T-helper 22 cell (primary cell): ENCODE measurements around the gene SPATA2L.
A peak's percentile ranks its signal among the peaks of the same experiment; 100 is the strongest.

Experiments used
- DNase-seq: peaks from one replicate; pipeline ENCODE4 v3.0.0-alpha.2; 2020; ENCODE audit warnings: low read depth

SPATA2L gene, protein sequence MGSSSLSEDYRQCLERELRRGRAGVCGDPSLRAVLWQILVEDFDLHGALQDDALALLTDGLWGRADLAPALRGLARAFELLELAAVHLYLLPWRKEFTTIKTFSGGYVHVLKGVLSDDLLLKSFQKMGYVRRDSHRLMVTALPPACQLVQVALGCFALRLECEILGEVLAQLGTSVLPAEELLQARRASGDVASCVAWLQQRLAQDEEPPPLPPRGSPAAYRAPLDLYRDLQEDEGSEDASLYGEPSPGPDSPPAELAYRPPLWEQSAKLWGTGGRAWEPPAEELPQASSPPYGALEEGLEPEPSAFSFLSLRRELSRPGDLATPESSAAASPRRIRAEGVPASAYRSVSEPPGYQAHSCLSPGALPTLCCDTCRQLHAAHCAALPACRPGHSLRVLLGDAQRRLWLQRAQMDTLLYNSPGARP

DNA sequence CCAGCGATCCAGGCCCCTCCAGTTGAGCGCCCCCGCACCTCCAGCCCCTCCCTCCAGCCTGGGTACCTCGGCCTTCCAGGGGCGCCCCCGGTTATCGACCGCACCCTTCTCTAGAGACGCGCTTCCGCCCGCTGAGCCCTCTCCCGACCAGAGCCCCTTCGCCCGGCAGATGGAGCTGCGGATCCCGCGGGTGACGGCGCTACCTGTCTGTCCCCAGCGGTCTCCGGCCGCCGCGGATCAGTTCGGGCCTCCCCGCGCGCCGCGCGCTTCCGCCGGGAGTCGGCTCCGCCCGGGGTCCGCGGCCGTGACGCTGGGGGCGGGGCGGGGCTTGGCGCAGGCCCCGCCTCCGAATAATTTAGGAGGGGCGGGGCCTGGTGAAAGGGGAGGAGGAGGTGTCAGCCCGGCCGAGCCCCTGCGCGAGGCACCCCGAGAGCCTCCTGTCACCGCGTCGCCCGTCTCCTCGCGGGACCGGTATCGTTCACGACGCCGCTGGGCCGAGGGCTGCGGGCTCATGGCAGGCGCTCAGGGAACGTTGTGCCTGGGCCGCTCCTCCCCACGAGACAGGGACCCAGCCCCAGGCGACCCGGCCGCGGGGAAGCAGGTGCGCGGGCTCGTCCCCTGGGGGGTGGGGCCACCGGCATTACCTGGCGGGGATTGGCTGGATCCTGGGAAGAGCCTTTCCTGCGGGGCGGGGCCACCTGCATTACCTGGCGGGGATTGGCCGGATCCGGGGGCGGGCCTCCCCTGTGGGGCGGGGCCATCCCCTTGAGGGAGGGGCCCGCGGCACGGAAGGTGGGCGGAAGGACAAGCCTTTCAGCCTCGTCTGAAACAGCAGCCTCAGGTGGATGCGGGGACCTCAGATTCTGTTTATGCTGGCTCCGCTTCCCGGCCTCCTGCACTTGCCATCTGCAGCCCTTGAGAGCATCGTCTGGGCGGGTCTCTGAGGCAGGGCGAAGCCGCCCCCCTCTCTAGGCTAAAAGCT lies at the start of gene SPATA2L:
SPATA2L (minus strand) TSS at position 281 of the 982 bp plus-strand sequence. CDS start 473 bp downstream, outside the sequence.
- DNase-seq, result peak; percentile 96

GRCh38 chr16:89749637-89750036 lies 48.1 kb upstream of the SPATA2L start:
- no peak for DNase-seq

DNA sequence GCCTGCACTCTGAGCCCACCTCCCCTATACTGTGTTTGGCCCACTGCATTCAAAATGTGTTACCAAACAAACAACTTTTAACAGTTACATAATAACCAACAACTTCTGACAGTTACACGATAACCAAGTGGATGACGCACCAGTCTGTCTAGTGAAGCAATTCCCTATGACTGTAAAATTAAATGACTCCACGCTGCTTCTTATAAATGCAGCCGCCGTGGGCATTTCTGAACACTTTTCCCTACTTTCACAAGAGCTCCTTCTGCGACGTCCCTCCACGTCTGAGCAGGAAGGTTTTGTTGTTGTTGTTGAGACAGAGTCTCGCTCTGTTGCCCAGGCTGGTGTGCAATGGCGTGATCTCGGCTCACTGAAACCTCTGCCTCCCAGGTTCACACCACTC lies 47.4 kb upstream of the SPATA2L start:
- DNase-seq, result no peak

GRCh38 chr16:89748076-89748475 lies 46.6 kb upstream of the SPATA2L start:
- DNase-seq, result no peak

DNA sequence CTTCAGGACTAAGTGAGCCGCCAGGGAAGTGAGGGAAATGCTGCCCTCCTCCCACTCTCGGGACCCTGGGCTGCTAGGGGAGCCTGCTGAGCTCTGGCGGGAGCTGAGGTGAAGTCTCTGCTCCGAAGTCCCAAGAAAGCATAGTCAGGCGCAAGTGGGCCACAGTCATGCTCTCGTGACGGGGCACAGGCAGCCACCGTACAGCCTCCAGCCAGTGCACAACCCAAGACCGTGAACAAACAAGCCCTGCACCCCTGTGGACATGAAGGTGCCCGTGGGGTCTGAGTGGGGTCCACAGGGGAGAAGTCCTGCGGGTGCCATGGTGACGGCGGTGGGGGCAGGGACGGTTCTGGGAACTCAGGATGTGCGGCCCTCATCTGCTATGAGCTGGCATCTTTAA lies 44.5 kb upstream of the SPATA2L start:
- no peak for DNase-seq

- no peak for DNase-seq
These were observed 43.3 kb upstream of the SPATA2L start for GRCh38 chr16:89744813-89745212.

DNA sequence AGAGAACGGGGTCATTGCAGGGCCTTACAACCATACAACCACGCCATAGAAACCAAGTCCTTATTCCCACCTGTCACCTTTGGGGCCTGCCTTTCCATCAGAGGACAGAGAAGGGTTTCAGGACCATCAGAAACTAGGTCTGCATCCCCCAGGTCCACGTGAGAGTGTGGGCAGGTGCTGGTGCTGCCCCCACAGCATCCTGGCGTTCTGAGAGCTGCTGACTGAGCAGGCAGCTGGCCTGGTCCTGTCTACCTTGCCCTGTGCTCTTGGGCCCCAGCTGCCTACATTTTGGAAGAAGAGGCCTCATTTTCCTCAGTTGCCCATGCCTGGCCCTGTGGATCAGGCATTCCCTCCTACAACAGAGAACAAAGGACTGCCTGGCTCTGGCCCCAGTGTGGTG lies 41.4 kb upstream of the SPATA2L start:
- DNase-seq, result no peak

- DNase-seq, result no peak
These were observed 40.0 kb upstream of the SPATA2L start for GRCh38 chr16:89741342-89742014.

GRCh38 chr16:89739383-89739782 lies 37.9 kb upstream of the SPATA2L start:
- DNase-seq, result no peak

DNA sequence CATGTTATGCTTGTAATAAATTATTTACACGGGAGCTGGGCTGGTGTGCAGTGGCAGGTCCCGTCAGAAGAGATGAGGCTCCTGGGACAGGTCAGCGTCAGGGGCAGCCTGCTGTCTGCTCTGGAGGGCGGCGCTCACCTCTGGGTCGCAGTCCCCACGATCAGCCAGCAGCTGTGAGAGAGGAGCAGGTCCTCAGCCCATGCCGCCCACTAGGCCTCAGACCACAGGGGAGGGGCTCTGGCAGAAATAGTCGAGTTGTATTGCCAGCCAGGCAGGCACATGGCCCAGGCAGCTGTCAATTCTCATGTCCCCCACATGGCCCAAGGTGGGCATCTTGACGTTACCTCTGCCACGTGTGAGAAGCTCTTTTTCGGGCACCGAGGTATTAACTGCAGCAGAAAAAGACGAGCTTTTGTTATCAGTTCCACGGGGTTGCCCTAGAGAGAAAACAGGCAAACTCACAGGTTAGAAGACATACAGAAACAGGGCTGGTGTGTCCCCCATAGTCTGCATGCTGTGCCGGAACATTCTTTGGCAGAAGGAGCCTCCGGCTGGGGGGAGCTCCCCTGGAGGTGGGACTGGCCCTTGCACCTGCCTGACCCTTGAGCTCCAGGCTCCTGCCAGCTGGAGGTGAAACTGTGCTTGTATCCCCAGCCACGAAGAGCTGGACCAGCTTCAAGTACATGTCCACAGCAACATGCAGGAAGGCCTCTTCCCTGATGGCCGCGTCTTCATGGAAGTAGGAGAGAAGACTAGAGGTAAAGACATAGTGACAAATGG lies 37.2 kb upstream of the SPATA2L start:
- DNase-seq, result no peak

DNA sequence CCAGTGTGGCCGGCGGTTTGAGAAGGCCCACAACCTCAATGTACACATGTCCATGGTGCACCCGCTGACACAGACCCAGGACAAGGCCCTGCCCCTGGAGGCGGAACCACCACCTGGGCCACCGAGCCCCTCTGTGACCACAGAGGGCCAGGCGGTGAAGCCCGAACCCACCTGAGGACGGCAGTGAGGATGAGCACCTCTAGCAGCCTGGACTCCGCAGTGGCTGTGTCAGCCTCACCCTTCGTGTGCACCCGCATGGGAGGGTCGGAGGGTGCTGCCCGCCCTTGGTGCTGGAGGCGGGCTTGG lies 36.5 kb upstream of the SPATA2L start:
- no peak for DNase-seq

DNA sequence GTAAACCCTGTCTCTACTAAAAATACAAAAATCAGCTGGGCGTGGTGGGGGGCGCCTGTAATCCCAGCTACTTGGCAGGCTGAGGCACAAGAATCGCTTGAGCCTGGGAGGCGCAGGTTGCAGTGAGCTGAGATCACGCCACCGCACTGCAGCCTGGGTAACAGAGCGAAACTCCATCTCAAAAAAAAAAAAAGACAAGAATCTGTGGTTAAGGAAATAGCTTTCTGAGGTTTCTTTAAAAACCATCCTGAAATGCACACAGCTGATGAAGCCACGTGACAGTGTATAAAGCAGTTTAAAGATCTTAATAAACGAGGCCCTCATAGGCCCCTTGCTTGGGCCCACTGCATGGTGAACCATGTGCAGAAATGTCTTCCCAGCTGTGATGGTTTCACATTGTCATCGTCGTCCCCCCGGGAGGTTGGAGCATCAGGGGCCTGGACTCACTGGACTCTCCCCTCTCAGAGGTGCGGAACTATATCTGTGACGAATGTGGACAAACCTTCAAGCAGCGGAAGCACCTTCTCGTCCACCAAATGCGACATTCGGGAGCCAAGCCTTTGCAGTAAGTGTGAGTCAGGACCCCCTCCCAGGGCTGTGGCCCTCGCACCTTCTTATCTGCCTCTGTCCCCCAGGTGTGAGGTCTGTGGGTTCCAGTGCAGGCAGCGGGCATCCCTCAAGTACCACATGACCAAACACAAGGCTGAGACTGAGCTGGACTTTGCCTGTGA lies 36.0 kb upstream of the SPATA2L start:
- DNase-seq, result peak; percentile 48

- no peak for DNase-seq
These were observed 35.0 kb upstream of the SPATA2L start for GRCh38 chr16:89736554-89736953.

GRCh38 chr16:89733792-89734191 lies 32.3 kb upstream of the SPATA2L start:
- DNase-seq, result no peak

- DNase-seq, result no peak
These were observed 31.8 kb upstream of the SPATA2L start for GRCh38 chr16:89733322-89733721.

GRCh38 chr16:89732918-89733242 lies 31.4 kb upstream of the SPATA2L start:
- DNase-seq, result no peak

DNA sequence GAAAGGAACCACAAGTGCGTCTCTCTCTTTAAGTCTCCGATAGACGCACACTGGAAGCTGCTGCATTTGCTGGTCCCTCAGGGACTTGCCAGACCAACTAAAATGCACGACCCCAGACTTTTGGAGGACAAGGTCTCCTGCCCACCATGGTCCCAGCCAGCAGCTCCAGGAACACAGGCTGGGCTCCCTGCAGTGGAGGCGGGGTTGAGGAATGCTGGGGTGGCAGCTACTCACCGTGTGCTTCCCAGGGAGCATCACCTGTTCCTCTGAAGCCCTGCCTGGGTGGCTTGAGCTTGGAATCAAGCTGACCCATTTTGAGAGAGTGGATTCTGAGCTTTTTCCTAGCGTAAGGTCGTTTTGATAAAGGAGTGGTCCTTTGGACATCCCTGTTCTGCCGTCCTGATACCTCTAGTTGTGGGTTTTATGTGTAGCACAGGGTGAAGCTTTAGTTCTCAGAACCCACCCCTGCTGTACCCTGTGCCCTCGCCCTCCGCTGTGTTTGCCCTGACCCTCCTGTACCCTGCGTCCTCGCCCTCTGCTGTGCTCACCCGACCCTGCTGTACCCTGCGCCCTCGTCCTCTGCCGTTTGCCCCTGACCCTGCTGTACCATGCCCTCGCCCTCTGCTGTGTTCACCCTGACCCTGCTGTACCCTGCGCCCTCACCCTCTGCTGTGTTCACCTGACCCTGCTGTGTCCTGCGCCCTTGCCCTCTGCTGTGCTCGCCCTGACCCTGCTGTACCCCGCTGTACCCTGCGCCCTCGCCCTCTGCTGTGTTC lies 30.8 kb upstream of the SPATA2L start:
- DNase-seq, result no peak

DNA sequence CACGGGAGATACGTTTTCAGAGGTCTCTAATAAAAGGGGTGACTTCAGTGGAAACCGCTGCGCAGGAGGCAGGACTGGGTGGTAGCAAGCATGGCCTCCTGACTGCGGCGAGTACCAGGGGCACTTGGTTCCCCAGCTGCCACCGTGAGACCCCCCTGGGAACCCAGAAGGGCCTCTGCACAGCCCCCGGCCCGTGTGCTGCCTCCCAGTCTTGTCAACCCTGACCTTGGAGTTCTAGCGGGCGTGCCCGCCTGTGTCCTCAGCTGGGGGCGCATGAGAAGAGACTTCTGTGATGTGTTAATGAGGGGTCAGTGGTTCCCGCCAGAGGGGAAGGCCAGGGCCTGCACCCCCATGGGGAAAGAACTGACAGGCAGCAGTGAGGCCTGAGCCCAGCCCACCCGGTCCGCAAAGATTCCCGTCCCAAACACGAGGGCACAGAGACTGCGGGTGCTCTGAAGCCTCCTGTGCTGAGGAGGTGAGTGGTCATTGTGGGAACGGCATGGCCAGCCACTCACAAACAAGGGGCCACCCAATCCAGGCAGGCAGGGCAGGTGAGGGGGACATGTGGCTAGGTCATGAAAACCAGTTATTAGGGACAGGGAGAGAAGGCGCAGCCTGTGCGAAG lies 29.2 kb upstream of the SPATA2L start:
- DNase-seq, result no peak

DNA sequence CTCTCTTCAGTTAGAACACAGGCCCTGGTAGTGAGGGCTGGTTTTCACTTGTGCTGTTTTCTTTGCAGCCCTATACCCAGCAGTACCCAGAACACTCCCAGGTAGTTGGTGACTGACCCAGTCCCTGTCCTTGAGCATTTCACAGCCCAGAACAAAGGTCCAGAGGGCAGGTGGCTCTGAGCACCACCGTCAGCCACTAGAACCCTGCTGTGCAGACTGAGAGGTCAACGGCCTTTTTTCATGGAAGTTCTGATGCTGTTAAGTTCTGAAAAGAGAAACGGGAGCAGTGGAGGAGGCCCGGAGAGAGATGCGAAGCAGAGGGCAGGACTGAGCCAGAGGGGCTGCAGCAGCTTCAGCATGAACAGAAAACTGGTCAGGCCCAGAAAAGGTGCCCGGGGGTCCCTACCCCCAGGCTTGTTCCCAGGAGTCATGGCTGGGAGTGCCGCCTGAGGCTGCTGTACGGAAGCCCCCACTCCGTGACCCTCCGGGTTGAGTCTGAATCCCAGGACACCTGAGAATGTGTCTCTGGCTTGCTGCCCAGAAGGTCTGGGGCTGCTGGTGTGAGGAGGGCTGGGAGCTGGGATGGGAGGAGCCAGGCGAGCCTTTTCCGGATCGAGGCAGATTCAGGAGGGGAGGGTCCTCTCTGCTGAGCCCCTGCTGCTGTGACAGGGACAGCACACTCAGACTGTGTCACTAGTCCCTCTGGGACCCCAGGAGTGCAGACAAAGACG lies 28.5 kb upstream of the SPATA2L start:
- no peak for DNase-seq
